GM19193 (cell line): Measurements from ENCODE around the gene RACK1.
A peak's percentile ranks its signal among the peaks of the same experiment; 100 is the strongest.

Experiments
- POLR2A ChIP-seq: IDR thresholded peaks from 4 replicates; pipeline ENCODE4 v1.6.1; 2011; ENCODE audit not compliant: insufficient read depth, insufficient read length; ENCODE audit errors: extremely low read depth

The RACK1 gene

GRCh38 chr5:181221792-181222629, 21.7 kb downstream of the RACK1 start:
- TF ChIP-seq POLR2A: peak; percentile 38

GRCh38 chr5:181221105-181221791, 22.5 kb downstream of the RACK1 start:
- no peak for TF ChIP-seq POLR2A

GRCh38 chr5:181220178-181220515, 23.6 kb downstream of the RACK1 start:
- TF ChIP-seq POLR2A: no peak

GRCh38 chr5:181219262-181220177, 24.2 kb downstream of the RACK1 start:
- TF ChIP-seq POLR2A: no peak

GRCh38 chr5:181218795-181219124, 24.9 kb downstream of the RACK1 start:
- TF ChIP-seq POLR2A: no peak

GRCh38 chr5:181217803-181218062, 26.0 kb downstream of the RACK1 start:
- no peak for TF ChIP-seq POLR2A

GRCh38 chr5:181217111-181217802, 26.4 kb downstream of the RACK1 start:
- no peak for TF ChIP-seq POLR2A

GRCh38 chr5:181215997-181216989, 27.4 kb downstream of the RACK1 start:
- no peak for TF ChIP-seq POLR2A

- TF ChIP-seq POLR2A: no peak
These were observed 30.8 kb downstream of the RACK1 start for GRCh38 chr5:181212934-181213333.

GRCh38 chr5:181212080-181212479, 31.6 kb downstream of the RACK1 start:
- no peak for TF ChIP-seq POLR2A

GRCh38 chr5:181211208-181211607, 32.5 kb downstream of the RACK1 start:
- TF ChIP-seq POLR2A: no peak

GRCh38 chr5:181207960-181208253, 35.8 kb downstream of the RACK1 start:
- no peak for TF ChIP-seq POLR2A

GRCh38 chr5:181207214-181207959, 36.3 kb downstream of the RACK1 start:
- no peak for TF ChIP-seq POLR2A
